Measurements from ENCODE around the gene DUSP16.
"Not testable (repeated sequence)": the region's sequence is repeated elsewhere in the genome, so short reads cannot be mapped to it uniquely, and the experiment has no call there.

DUSP16 gene

GRCh38 chr12:12519354-12519998 is 43.2 kb downstream of the DUSP16 start:
- no peak for DNase-seq

- DNase-seq = no peak
Measured at GRCh38 chr12:12518919-12519318, 43.7 kb downstream of the DUSP16 start.

DNA sequence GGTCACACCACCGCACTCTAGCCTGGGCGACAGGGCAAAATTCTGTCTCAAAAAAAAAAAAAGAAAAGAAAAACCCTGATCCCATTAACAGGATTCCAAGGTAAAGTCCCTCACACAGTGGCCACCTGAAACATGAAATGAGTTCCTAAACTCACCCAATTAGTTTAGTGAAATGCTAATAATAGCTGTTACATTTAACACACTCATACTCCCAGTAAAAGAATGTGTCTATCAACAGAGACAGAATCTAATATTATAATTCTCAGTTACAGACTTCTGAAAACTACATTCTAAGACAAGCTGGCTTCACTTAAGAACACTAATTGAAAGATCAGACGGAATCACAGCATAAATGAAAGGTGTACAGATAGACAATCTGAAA is 44.2 kb downstream of the DUSP16 start:
- no peak for DNase-seq

- no peak for DNase-seq
Measured at GRCh38 chr12:12513416-12514006, 49.2 kb downstream of the DUSP16 start.

DNA sequence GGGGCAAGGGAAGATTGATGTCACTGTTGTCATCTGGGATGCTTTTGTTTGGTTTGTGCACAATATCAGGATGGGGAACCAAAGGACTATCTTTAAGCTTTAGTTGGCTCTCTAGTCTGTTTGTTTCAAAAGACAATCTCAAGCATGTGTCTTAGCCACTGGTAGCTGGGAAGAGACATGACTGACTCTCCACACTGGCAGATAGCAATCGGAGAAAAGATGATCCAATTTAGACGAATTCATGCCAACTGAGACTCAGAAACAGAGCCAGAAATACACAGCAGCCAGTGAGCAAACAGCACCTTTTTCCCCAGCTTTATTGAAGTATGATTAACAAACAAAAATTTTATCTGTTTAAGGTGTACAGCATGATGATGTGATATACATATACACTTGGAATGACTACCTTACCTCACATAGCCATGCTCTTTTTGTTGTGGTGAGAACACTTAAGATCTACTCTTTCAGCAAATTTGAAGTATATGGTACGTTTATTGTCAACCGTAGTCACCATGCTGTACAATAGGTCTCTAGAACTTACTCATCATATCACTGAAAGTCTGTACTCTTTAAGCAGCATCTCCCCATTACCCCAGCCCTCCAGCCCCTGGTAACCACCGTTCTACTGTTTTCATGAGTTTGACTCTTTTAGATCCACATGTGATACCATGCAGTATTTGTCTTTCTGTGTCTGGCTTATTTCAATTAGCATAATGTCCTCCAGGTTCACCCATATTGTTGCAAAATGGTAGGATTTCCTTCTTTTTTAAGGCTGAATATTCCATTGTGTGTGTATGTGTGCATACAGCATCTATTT is 50.6 kb downstream of the DUSP16 start:
- DNase-seq = no peak

DNA sequence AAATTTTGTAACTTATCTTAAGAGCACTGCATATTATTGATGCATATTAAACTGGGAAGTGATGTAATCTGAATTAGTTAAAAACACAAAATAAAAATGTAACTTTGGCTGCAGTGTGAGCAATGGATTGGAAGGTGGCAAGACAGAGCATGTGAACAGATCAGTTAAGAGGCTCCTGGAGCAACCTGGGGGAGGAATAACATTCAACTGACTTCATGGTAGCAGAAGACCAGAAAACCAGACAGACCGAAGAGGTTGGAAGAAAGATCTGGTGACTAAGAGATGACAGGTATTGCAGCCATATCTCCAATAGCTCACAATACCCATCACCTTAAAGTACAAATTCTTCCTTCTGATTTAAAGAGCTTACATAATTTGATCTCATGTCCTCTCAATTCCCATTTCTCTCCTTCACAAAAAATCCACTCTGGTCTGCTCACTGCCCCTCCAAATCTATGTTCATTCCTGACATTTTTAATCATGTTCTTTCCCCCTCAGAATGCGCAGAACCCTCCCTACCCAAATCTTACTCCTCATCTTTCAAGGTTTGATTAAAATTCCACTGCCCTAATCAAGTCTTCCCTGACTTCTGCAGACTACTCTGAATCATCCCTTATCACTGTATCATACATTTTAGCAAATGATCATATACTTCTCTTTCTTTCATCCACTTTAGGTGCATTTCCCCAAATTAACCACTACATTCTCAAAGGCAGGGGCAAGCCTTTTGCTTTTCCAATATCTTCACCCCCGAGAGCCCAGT is 51.5 kb downstream of the DUSP16 start:
- no peak for DNase-seq

GRCh38 chr12:12510551-12510950 is 52.1 kb downstream of the DUSP16 start:
- no peak for DNase-seq

DNA sequence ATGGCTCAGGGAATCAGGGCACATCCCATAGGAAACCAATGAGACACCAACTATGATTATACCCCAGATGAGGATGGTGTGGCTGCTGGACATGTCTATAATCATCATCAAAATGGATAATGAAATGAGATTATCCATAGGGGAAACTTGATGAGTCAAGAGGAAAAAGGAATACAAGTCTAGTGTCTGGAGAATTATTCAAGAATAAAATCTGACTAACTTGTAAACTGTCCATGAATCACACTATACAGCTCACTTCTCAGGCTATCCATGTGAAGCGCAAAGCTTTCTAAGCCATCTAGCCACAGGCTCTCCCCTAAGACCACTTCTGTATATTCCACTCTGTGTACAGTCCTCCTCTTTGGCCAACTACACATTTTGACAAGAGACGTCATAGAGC is 52.5 kb downstream of the DUSP16 start:
- no peak for DNase-seq

GRCh38 chr12:12508612-12509011 is 54.1 kb downstream of the DUSP16 start:
- no peak for DNase-seq

- no peak for DNase-seq
Measured at GRCh38 chr12:12507121-12507520, 55.5 kb downstream of the DUSP16 start.

DNA sequence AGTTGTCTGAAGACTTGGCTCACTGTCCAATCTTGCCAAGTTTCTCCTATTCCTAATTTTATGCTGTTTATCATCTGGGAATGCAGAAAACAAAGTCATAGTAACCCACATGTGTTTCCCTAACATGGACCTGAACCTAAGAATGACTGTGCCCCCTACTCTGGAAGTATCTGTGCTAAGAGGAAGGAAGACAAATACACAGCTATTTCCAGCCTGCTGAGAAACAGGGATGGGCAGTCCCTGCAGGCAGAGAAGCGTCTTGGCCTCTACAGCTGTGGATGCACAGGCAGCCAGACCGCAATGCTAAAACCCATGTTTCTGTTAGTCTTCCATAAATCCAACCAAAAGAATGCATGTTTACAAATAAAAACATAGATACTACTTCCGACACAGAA is 56.2 kb downstream of the DUSP16 start:
- DNase-seq = no peak

GRCh38 chr12:12505544-12506495 is 56.8 kb downstream of the DUSP16 start:
- no peak for DNase-seq

- DNase-seq = no peak
Measured at GRCh38 chr12:12503384-12504078, 59.1 kb downstream of the DUSP16 start.

DNA sequence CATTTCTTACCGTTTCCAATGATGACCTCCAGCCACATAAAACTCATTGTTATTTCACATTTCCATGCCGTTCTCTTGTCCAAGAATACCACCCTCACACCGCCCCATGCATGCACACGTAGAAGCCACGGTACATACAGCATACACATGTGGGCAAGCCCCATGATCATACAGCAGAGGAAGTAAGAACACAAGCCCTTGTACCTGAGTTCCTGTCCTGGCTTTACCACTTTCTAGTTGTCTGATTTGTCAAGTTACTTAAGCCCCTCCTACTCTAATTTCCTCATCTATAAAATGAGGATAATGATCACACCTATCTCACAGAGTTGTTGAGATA is 59.9 kb downstream of the DUSP16 start:
- DNase-seq = no peak

DNA sequence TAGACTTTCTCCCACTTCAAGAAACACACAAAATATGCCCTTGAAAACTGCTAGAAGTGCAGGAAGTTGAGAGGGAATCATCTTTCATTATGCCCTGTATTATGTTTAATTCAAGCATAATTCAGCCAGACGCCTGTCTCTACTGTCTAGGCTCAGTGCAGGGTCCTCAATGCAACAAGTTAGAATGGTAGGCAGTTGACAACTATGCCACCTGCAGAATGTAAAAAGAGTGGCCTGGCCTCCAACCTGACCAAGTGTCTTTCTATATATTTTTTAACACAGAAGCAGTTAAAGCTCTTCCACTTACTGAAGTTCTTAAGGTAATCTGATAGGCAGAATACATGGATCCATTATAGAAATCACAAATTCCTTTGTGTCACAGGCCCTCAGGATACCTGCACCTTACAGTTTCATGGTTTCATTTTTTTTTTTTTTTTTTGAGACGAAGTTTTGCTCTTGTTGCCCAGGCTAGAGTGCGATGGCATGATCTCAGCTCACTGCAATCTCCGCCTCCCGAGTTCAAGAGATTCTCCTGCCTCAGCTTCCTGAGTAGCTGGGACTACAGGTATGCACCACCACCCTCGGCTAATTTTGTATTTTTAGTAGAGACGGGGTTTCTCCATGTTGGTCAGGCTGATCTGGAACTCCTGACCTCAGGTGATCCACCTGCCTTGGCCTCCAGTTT is 60.4 kb downstream of the DUSP16 start:
- DNase-seq = not testable (repeated sequence)

DNA sequence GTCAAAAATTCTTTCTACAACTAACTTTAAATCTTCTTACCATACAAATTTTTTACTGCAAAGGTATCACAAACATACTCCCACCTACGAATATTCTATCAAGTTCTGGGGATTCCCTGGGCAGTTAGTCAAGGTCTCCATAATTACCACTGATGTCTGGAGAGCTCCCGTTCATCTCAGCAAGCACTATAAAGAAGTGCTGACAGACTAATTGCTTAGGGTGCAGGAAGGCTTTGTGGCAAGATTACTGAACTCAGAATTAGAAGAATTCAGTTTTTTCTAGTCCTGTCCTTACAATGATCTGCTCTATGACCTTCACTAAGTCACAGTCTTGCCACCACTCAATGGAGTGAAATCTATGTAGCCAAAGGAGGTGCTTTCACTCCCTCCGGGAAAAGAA is 61.5 kb downstream of the DUSP16 start:
- DNase-seq = no peak

DNA sequence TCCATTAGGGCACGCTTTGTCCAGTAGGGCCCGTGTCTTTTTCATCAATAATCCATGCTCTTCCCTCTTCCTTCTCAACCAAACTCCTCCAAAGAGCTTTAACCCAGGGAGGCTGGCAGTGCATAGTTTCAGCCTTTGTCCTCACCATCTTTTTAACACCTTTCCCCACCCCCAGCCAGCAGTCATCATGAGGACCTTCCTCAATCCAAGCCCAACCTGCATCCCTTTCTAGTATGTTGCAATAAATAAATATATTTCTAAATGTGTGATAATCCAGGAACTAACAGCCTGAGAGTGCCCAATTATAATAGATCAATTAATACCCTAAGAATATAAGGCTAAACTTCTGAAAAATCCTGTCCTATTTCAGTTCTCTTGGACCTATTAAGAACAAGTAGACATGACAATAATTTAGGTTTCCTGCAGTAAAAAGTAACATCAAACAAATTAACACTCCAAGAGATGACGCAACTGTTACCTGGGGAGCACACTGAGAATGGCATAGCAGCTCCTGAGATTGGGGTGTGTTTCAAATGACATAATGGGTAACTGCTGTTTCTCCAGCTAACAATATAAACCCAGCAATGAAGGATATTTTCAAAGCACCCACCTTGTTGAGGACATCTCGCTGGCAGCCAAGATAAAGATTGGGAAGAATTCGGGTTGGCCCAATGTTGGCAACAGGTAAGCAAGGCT is 62.6 kb downstream of the DUSP16 start:
- DNase-seq = no peak

GRCh38 chr12:12498210-12498609 is 64.5 kb downstream of the DUSP16 start:
- DNase-seq = no peak

DNA sequence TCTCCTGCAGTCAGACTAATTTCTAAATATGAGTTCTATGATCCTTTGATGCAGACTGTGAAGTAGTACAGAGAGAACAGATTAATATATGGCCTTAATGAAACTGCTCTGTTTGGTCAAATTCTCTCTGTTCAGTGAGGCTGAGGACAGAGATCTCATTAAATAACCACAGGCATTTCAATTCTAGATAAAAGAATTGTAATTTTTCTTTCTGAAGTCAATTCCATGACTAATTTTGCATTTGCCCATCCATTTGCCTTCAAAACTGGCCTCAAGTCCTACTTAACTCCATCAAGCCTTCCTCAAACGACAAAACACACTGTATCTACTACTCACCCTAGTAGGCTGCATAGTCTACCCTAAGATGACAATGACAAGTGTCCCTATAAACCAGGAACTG is 67.1 kb downstream of the DUSP16 start:
- DNase-seq = no peak

GRCh38 chr12:12492547-12492946 is 70.1 kb downstream of the DUSP16 start:
- no peak for DNase-seq

DNA sequence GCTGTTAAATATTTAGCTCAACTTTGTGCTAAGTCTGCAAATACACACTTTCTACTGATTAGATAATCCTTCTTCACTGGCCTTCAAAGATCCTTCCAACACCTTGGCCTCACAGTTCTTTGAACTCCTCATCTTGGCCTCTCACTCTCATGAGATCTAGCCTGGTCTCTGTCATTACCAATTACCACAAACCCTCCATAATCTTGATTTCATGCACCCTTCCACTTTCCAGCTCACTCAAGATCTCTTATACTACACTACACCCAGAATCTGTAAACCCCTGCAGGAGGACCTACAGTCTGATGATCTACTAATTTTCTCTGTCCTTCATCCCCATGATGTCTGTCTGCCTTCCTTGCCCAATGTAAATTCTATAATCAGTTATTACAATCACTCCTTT is 71.1 kb downstream of the DUSP16 start:
- no peak for DNase-seq
